Thyroid gland (tissue), 4 donors: ENCODE data around the gene RELB. TPM values are rescaled to one million over a fixed set of nuclear protein-coding genes. Genes with fewer than 3 reads are reported as not detected.

Experiments
- DNase-seq, 2 donors: peaks; one replicate each; pipeline ENCODE4 v3.0.0-alpha.2; 2019
- H3K27ac ChIP-seq, 3 donors: fragments of 200-600 bp; sonication (generic); 1 replicate in 2 of 3; 2 replicates in 1 of 3; pipeline ENCODE4 v1.5.1; 2016 to 2019; ENCODE audit warnings: mild to moderate bottlenecking in 1 of 3, moderate library complexity in 1 of 3
- H3K27me3 ChIP-seq: fragments of 200-600 bp; sonication (generic); one replicate; pipeline ENCODE4 v1.5.1; 2019
- H3K36me3 ChIP-seq, 2 donors: fragments of 200-600 bp; sonication (generic); one replicate each; pipeline ENCODE4 v1.5.1; 2016 to 2019
- H3K4me1 ChIP-seq, 2 donors: fragments of 200-600 bp; sonication (generic); one replicate each; pipeline ENCODE4 v1.5.1; 2017 to 2019
- H3K4me3 ChIP-seq, 3 donors: fragments of 200-600 bp; sonication (generic); replicated peaks in 1 of 3; 1 replicate in 2 of 3; 2 replicates in 1 of 3; pipeline ENCODE4 v1.5.1; 2016; ENCODE audit warnings: mild to moderate bottlenecking in 1 of 3
- H3K9me3 ChIP-seq: fragments of 200-600 bp; sonication (generic); one replicate; pipeline ENCODE4 v1.5.1; 2017
- POLR2A ChIP-seq, 2 donors: fragments of 450-650 bp; IDR thresholded peaks; one replicate each; pipeline ENCODE4 v1.6.1; 2017; ENCODE audit warnings: antibody characterized with exemption in 2 of 2, mild to moderate bottlenecking in 2 of 2, moderate library complexity in 1 of 2
- WGBS, 2 donors: methylation state at CpG; one replicate each; pipeline ENCODE4 v1.1.5; 2017; 5-methylcytosine and 5-hydroxymethylcytosine counted together
- intact Hi-C: fragments of 100-400 bp; cut with DNase I; formaldehyde crosslinking; loops from one replicate; pipeline ENCODE4 v1.15.1; 2023
- total RNA-seq, 4 donors: library from RNA; depleted of rRNA; stranded (reverse); fragments of >200 nt; gene quantifications; one replicate each; pipeline ENCODE4 v1.2.3, GENCODE V29; 2016
- TF ChIP-seq, protein P1 (sequence below), 6 experiments: fragments of 200-600 bp in 3 of 6; fragments of 450-650 bp in 3 of 6; sonication (generic) in 3 of 6; IDR thresholded peaks; one replicate each; pipeline ENCODE4 v1.5.1; 2016 to 2019; ENCODE audit warnings: antibody characterized with exemption in 6 of 6, mild to moderate bottlenecking in 2 of 6, inconsistent platforms in 1 of 6, moderate library complexity in 1 of 6

Gene RELB
- total RNA-seq, 4 donors from 2014 or later: 6.7 to 11.3 (median 9.1) TPM

GRCh38 chr19:45070214-45070613 lies 69.0 kb downstream of the RELB start:
- peaks cover 0 to 4% of the 10 kb centered on the region in 2 donors for H3K4me1 ChIP-seq
- DNase-seq: no peak
- intact Hi-C loops: no loop called here
- no peak overlapping the region for H3K4me3 ChIP-seq
- peaks cover 46 to 51% of the 10 kb centered on the region in 2 donors for H3K36me3 ChIP-seq
- TF ChIP-seq POLR2A (IDR thresholded peaks at IDR 0.05): no peak
- TF ChIP-seq, protein P1, sequence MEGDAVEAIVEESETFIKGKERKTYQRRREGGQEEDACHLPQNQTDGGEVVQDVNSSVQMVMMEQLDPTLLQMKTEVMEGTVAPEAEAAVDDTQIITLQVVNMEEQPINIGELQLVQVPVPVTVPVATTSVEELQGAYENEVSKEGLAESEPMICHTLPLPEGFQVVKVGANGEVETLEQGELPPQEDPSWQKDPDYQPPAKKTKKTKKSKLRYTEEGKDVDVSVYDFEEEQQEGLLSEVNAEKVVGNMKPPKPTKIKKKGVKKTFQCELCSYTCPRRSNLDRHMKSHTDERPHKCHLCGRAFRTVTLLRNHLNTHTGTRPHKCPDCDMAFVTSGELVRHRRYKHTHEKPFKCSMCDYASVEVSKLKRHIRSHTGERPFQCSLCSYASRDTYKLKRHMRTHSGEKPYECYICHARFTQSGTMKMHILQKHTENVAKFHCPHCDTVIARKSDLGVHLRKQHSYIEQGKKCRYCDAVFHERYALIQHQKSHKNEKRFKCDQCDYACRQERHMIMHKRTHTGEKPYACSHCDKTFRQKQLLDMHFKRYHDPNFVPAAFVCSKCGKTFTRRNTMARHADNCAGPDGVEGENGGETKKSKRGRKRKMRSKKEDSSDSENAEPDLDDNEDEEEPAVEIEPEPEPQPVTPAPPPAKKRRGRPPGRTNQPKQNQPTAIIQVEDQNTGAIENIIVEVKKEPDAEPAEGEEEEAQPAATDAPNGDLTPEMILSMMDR (IDR thresholded peaks at IDR 0.05): no peak
- WGBS, 2 donors: 88 to 92% methylated on average over 4 to 6 of the region's 6 CpGs
- no peak overlapping the region for H3K27ac ChIP-seq
- H3K27me3 ChIP-seq: no peaks in the 10 kb centered on the region
- no peaks in the 10 kb centered on the region for H3K9me3 ChIP-seq

DNA sequence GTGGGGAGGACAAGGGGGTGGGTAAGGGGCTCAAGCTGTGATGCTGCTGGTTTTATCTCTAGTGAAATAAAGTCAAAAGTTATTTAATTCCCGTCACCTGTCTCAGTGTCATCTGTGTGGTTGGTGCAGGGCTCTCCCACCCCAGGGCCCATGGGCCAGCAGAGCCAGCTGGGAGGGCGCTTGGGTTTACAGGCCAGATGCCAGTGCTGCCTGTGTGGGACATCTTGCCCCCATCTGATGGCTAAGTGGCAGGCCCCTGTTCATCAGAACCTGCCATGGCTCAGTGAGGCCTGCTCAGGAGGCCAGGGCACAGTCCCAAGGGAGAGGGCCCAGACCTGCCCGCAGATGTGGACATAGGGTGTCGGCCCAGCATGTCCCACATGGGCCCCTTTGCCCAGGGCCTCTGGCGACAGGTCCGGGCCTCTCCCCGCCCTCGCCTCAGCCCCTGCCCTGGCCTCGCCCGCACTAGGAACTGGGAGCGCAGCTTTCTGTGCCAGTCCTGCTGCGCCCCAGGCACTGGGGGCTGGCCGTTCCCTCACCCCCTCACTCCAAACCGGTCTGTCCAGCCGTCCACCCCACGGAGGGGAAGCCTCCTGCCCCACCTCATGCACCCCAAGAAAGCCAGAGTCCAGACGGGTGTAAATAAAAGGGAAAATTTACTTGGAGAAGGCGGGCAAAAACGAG lies 69.7 kb downstream of the RELB start:
- Histone ChIP-seq H3K4me1 (peaks cover 0 to 9% of the 10 kb centered on the region in 2 donors), H3K4me3 (no peak overlapping the region), H3K36me3 (peaks cover 41 to 47% of the 10 kb centered on the region in 2 donors), H3K27ac (no peak overlapping the region), H3K9me3 (no peaks in the 10 kb centered on the region), H3K27me3 (no peaks in the 10 kb centered on the region)
- WGBS, 2 donors: 91% methylated on average over 10 to 19 of the region's 19 CpGs
- TF ChIP-seq, protein P1 (IDR thresholded peaks at IDR 0.05): no peak
- TF ChIP-seq POLR2A (IDR thresholded peaks at IDR 0.05): no peak
- no peak for DNase-seq
- intact Hi-C loops: no loop called here

DNA sequence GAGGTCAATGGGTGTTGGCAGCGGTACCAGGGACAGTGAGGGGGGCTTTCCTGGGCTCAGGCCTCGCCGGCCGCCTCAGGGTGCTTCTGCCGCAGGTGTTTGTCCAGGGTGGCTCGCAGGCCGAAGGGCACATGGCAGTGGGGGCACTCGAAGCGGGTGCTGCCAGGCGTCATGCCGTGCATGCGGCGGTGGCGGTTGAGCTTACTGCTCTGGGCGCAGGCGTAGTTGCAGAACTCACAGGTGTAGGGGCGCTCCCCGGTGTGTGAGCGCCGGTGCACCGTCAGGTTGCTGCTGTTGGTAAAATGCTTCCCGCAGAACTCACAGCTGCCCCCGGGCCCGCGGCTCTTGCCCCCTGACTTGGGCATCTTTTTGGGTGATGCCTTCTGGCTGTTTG lies 70.3 kb downstream of the RELB start:
- 89 to 95% methylated on average over 15 to 25 of the region's 25 CpGs for WGBS, 2 donors
- Histone ChIP-seq H3K4me1 (peaks cover 2 to 14% of the 10 kb centered on the region in 2 donors), H3K27me3 (no peaks in the 10 kb centered on the region), H3K4me3 (no peak overlapping the region), H3K27ac (no peak overlapping the region), H3K36me3 (peaks cover 40 to 47% of the 10 kb centered on the region in 2 donors), H3K9me3 (no peaks in the 10 kb centered on the region)
- DNase-seq: no peak
- intact Hi-C loops: no loop called here
- TF ChIP-seq, protein P1 (IDR thresholded peaks at IDR 0.05): no peak
- no peak for TF ChIP-seq POLR2A (IDR thresholded peaks at IDR 0.05)

- H3K4me3 ChIP-seq: no peak overlapping the region
- no peak overlapping the region for H3K27ac ChIP-seq
- H3K9me3 ChIP-seq: no peaks in the 10 kb centered on the region
- H3K36me3 ChIP-seq: peaks cover 36 to 40% of the 10 kb centered on the region in 2 donors
- 77 to 95% methylated on average over 10 of the region's 34 CpGs for WGBS, 2 donors
- no peak for DNase-seq
- H3K4me1 ChIP-seq: peaks cover 5 to 18% of the 10 kb centered on the region in 2 donors
- intact Hi-C loops: no loop called here
- no peaks in the 10 kb centered on the region for H3K27me3 ChIP-seq
- TF ChIP-seq POLR2A (IDR thresholded peaks at IDR 0.05): no peak
- TF ChIP-seq, protein P1 (IDR thresholded peaks at IDR 0.05): no peak
Measured at GRCh38 chr19:45071969-45072790, 70.9 kb downstream of the RELB start.
